C4-2B (cell line): ENCODE measurements around the gene KCNJ10.

Source experiments
- H3K27ac ChIP-seq: fragments of 450-650 bp; 2 replicates; pipeline ENCODE4 v1.5.1; 2017
- ZFX ChIP-seq: fragments of 450-650 bp; IDR thresholded peaks from 2 replicates; pipeline ENCODE4 v1.6.1; 2017
- TF ChIP-seq, protein P1 (sequence below): fragments of 450-650 bp; conservative IDR thresholded peaks from 2 replicates; pipeline ENCODE4 v1.5.1; 2017; ENCODE audit warnings: mild to moderate bottlenecking

Gene KCNJ10

GRCh38 chr1:160069460-160070231 is at the start of gene KCNJ10:
Gene KCNJ10 (minus strand): TSS chr1:160070160. CDS start chr1:160042532, 27,628 bp downstream.
- TF ChIP-seq ZFX, result no peak
- TF ChIP-seq, protein P1, sequence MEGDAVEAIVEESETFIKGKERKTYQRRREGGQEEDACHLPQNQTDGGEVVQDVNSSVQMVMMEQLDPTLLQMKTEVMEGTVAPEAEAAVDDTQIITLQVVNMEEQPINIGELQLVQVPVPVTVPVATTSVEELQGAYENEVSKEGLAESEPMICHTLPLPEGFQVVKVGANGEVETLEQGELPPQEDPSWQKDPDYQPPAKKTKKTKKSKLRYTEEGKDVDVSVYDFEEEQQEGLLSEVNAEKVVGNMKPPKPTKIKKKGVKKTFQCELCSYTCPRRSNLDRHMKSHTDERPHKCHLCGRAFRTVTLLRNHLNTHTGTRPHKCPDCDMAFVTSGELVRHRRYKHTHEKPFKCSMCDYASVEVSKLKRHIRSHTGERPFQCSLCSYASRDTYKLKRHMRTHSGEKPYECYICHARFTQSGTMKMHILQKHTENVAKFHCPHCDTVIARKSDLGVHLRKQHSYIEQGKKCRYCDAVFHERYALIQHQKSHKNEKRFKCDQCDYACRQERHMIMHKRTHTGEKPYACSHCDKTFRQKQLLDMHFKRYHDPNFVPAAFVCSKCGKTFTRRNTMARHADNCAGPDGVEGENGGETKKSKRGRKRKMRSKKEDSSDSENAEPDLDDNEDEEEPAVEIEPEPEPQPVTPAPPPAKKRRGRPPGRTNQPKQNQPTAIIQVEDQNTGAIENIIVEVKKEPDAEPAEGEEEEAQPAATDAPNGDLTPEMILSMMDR, result no peak
- H3K27ac ChIP-seq, result no peak within 1 kb of the TSS

DNA sequence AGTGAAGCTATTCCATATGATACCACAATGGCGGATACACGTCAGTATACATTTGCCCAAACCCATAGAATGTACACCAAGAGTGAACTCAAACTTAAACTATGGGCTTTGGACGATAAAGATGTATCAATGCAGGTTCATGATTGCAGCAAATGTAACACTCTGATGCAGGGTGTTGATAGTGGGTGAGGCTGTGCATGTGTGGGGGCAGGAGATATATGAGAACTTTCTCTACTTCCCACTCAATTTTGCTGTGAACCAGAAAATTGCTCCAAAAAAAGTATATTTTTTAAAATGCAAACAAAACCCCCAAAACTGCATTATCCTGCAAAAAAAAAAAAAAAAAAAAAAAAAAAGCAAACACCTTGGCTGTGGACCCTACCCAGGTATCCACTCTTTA is 49.0 kb upstream of the KCNJ10 start:
- TF ChIP-seq, protein P1, result no peak
- no peak for TF ChIP-seq ZFX
- H3K27ac ChIP-seq, result no peak overlapping the region

- TF ChIP-seq, protein P1, result no peak
- no peak for TF ChIP-seq ZFX
- H3K27ac ChIP-seq, result no peak overlapping the region
Observed at GRCh38 chr1:160117709-160118183, 47.8 kb upstream of the KCNJ10 start.

GRCh38 chr1:160117300-160117699 is 47.3 kb upstream of the KCNJ10 start:
- H3K27ac ChIP-seq, result no peak overlapping the region
- TF ChIP-seq, protein P1, result no peak
- no peak for TF ChIP-seq ZFX

DNA sequence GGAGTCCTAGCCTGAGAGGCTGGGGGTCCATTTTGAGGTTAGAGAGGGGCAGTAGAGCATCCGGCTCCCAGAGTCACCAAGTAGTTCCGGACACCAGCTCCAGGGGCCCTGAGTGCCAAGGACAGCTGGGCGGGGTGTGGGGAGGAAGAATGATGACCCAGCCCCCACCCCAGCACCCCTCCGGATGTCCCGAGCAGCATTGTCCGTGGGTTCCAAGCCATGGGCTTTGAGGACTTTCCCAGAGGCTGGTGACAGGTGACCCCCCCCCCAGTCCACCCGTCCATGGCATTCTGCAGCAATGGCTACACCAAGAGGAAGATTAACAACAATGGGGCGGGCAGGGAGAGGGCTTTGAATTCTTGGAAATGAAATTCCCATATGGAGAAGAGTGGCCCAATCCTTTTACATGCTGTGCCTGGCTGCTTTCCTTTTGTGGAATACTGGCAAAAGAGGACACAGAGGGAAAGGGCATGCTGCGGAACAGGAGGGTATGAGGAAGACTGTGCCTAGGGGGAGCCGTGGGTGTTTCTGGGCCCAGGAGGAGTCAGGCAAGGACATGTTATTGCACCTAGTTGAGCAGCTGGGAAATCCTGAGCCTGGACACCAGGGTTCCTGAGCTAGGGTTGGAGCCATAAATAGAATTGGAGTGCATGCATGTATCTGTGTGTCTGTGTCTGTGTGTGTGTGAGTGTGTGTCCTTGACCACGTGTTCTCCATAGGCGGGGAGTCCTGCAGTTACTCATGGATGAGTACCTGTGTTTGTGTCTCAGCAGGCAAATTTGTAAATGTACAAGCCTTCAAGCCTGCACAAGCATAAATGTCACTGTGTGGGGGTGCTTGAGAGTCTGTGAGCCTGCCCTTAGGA is 46.6 kb upstream of the KCNJ10 start:
- no peak for TF ChIP-seq ZFX
- TF ChIP-seq, protein P1, result no peak

DNA sequence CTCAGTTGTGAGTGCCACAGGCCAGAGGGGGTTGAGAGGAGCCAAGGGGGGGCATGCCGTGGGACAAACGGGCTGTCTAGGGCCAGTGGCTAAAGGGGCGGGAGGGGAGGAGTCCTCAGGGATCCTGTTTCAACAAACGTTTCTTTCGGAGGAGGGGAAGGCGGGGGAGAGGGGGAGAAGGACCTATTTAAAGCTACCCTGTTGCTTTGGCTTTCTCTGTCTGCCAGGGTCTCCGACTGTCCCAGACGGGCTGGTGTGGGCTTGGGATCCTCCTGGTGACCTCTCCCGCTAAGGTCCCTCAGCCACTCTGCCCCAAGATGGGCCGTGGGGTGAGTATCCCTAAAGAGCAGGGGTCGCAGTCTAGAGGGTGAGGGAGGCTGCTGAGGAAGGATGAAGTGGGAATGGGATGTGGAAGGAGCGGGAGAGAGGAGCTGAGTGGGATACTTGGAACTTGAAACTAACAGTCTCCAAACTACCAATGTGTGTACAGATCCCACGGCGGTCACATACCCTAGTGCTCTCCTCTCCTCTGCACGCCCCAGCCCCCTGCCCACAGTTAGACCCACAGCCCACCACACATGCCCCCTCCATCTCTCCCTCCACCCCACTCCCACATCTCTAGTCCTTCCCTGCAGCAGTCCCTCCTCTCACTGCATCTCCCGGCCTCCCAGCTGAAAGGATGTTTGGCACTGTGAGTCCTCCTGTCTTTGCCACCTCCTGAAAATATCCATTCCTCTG is 45.8 kb upstream of the KCNJ10 start, which contains the start of gene ATP1A2:
TSS of gene ATP1A2 (plus strand) at position 215 of the 738 bp plus-strand sequence. CDS start at position 318, 103 bp downstream.
- H3K27ac ChIP-seq, result no peak within 1 kb of the TSS
- TF ChIP-seq, protein P1, result no peak
- no peak for TF ChIP-seq ZFX

More for the DNA sequence above, 46.6 kb upstream of the KCNJ10 start:
- no peak overlapping the region for H3K27ac ChIP-seq
